Left lobe of liver (tissue), 2 donors: ENCODE data around the gene PRDM10. TPM values are rescaled to one million over a fixed set of nuclear protein-coding genes. Genes with fewer than 3 reads are reported as not detected.

Experiments used
- ATAC-seq: fragments of 200-7000 bp; cut with Tn5 transposase; one replicate; pipeline ENCODE4 v1.9.1; 2020; ENCODE audit warnings: mild to moderate bottlenecking, moderate library complexity
- DNase-seq: peaks from one replicate; pipeline ENCODE4 v3.0.0-alpha.2; 2020; ENCODE audit warnings: low spot score
- total RNA-seq: library from RNA; stranded (reverse); gene quantifications from one replicate; pipeline ENCODE4 v1.2.1, GENCODE V29; 2021
- donor health status: DM: no; HTN: no; CAD: no; lungs with moderate emphysema.
- donor health status: DM: no; HTN: yes; CAD: no.

The PRDM10 gene
- total RNA-seq, 1 donor from 2014 or later, result 5.8 TPM

DNA sequence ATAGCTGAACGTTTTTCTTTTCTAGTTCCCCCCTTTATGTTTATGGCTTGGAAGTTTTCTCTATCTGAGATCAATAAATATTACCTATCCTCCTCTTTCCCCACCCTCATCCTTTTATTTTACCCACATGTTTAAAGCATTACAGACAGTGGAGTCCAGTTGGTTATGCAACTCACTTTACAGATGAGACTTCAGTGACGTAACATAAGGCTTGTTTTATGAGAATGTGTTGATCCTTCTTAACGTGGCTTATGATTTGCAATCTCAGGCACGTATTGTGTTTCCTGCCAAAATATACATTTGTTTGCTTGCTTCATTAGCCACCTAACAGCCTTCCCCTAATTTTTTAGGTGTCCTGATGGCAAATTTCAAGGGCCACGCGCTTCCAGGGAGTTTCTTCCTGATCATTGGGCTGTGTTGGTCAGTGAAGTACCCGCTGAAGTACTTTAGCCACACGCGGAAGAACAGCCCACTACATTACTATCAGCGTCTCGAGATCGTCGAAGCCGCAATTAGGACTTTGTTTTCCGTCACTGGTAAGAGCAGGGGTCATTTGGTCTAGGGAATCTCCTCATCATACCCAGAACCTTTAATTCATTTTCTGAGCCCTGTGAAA is 150.4 kb downstream of the PRDM10 start:
- DNase-seq, result no peak
- no peak for ATAC-seq

Other genes with a start within 250 kb of the PRDM10 start
- 16.1 TPM for gene TMEM45B, start 187.0 kb downstream of the PRDM10 start, total RNA-seq
- gene NFRKB, start 107.3 kb downstream of the PRDM10 start, total RNA-seq, result 10.7 TPM
- 214 TPM for gene APLP2, start 67.1 kb upstream of the PRDM10 start, total RNA-seq
- 3.7 TPM for gene ST14, start 156.9 kb upstream of the PRDM10 start, total RNA-seq